Left lung (tissue), 10 donors: ENCODE results near the gene CEACAM16. TPM values are rescaled to one million over a fixed set of nuclear protein-coding genes. Genes with fewer than 3 reads are reported as not detected.
A peak's percentile ranks its signal among the peaks of the same experiment; 100 is the strongest.

Source experiments
- ATAC-seq: fragments of 200-7000 bp; cut with Tn5 transposase; one replicate; pipeline ENCODE4 v1.9.1; 2020; ENCODE audit warnings: moderate library complexity
- DNase-seq, 4 donors: peaks; one replicate each; pipeline ENCODE4 v3.0.0-alpha.2; 2013 to 2020
- H3K27ac ChIP-seq, 2 donors: fragments of 200-600 bp; sonication (generic) in 1 of 2; one replicate each; pipeline versions ENCODE4 v1.5.0 to v1.8.0; 2020 to 2021
- H3K27me3 ChIP-seq, 2 donors: fragments of 200-600 bp; sonication (generic) in 1 of 2; one replicate each; pipeline versions ENCODE4 v1.5.0 to v1.8.0; 2020 to 2021
- H3K36me3 ChIP-seq, 2 donors: fragments of 200-600 bp; sonication (generic) in 1 of 2; one replicate each; pipeline versions ENCODE4 v1.5.0 to v1.8.0; 2020 to 2021
- H3K4me1 ChIP-seq, 2 donors: fragments of 200-600 bp; one replicate each; pipeline ENCODE4 v1.8.0; 2021
- H3K4me3 ChIP-seq, 2 donors: fragments of 200-600 bp; sonication (generic) in 1 of 2; one replicate each; pipeline versions ENCODE4 v1.5.0 to v1.8.0; 2020 to 2021; ENCODE audit warnings: mild to moderate bottlenecking in 1 of 2
- H3K9me3 ChIP-seq, 2 donors: fragments of 200-600 bp; sonication (generic) in 1 of 2; one replicate each; pipeline versions ENCODE4 v1.5.0 to v1.8.0; 2020 to 2021
- CTCF ChIP-seq, 2 donors: fragments of 200-600 bp; sonication (generic) in 1 of 2; IDR thresholded peaks; one replicate each; pipeline versions ENCODE4 v1.5.0 to v1.8.0; 2021; ENCODE audit warnings: antibody characterized with exemption in 2 of 2
- intact Hi-C, 2 donors: fragments of 100-400 bp; cut with DNase I; formaldehyde crosslinking; loops; one replicate each; pipeline versions ENCODE4 v1.11.2 to v1.14.2; 2022
- polyA plus RNA-seq, 6 donors: library from polyadenylated mRNA; unstranded; fragments of 120-200 nt; gene quantifications; one replicate each; pipeline ENCODE4 v1.2.1, GENCODE V29; 2013; ENCODE audit not compliant: insufficient read length in 6 of 6
- total RNA-seq, 2 donors: library from RNA; stranded (reverse); fragmentation: NEBNext Ultra II Directional; extraction: Animal tissue kit (Norgen Biotek cat#: 25700); gene quantifications; one replicate each; pipeline ENCODE4 v1.2.1, GENCODE V29; 2021
- donor health status: DM: no; HTN: yes; CAD: no.
- donor health status: DM: no; HTN: no; CAD: no.

The CEACAM16 gene
- total and polyA plus RNA-seq, 8 donors = 0.20 TPM; not detected in 7

- no peaks in the 10 kb centered on the region for H3K27me3 ChIP-seq
- H3K36me3 ChIP-seq = peaks cover under 1 to 79% of the 10 kb centered on the region in 2 donors
- ATAC-seq (no peak), DNase-seq (no peak)
- H3K9me3 ChIP-seq = no peaks in the 10 kb centered on the region
- H3K4me1 ChIP-seq = peaks cover 72 to 89% of the 10 kb centered on the region in 2 donors
- TF ChIP-seq CTCF (IDR thresholded peaks at IDR 0.05) = no peak
- H3K27ac ChIP-seq = peak overlapping the region; percentile 94 to 96
- peak overlapping the region in 1 of 2 donors; percentile 83 for H3K4me3 ChIP-seq
- intact Hi-C loops = no loop called here
These were observed 55.8 kb downstream of the CEACAM16 start for GRCh38 chr19:44754750-44755080.

DNA sequence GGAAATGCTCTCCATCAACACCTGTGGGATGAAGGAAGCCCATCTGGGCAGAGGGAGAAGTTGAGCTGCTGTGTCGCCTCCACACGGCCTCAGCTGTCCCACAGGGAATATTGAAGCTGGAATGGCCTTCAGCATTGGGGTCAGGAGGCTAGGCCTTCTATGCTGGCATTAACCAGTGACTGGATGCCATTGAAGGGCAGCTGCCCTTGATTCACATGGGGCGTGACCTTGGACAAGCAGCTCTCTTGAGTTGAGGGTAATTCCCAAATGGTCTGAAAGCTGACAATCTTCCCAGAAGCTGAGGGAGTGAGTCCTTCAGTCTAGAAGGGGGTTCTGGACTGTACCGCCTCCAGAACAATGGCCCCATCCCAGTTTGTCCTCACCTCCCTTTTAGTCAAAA lies 56.3 kb downstream of the CEACAM16 start:
- peak overlapping the region in 1 of 2 donors; percentile 83 for H3K4me3 ChIP-seq
- H3K36me3 ChIP-seq = peaks cover 3 to 79% of the 10 kb centered on the region in 2 donors
- no peak for TF ChIP-seq CTCF (IDR thresholded peaks at IDR 0.05)
- peaks cover 67 to 88% of the 10 kb centered on the region in 2 donors for H3K4me1 ChIP-seq
- H3K27me3 ChIP-seq = no peaks in the 10 kb centered on the region
- intact Hi-C loops = no loop called here
- no peaks in the 10 kb centered on the region for H3K9me3 ChIP-seq
- H3K27ac ChIP-seq = peak overlapping the region; percentile 94 to 96
- DNase-seq (no peak), ATAC-seq (peak; percentile 1)

DNA sequence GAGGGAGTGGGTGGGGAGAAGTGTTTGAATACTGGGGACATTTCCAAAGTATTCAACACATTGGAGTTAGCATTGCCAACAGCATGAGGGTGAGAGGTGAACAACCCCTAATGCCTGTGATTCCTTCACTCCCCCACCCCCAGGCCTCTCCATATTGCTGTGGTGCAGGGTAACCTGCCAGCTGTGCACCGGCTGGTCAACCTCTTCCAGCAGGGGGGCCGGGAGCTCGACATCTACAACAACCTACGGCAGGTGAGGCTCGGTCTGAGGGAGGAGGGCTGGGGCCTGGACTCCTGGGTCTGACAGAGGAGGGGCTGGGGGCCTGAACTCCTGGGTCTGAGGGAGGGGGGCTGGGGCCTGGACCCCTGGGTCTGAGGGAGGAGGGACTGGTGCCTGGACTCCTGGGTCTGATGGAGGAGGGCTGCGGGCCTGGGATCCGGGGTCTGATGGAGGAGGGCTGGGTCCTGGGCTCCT lies 57.2 kb downstream of the CEACAM16 start:
- Histone ChIP-seq H3K4me1 (peaks cover 62 to 88% of the 10 kb centered on the region in 2 donors), H3K9me3 (no peaks in the 10 kb centered on the region), H3K27ac (peak overlapping the region; percentile 19 to 96), H3K27me3 (no peaks in the 10 kb centered on the region), H3K36me3 (peaks cover 3 to 80% of the 10 kb centered on the region in 2 donors), H3K4me3 (no peak overlapping the region)
- TF ChIP-seq CTCF (IDR thresholded peaks at IDR 0.05) = no peak
- DNase-seq (no peak), ATAC-seq (no peak)
- intact Hi-C loops = no loop called here

DNA sequence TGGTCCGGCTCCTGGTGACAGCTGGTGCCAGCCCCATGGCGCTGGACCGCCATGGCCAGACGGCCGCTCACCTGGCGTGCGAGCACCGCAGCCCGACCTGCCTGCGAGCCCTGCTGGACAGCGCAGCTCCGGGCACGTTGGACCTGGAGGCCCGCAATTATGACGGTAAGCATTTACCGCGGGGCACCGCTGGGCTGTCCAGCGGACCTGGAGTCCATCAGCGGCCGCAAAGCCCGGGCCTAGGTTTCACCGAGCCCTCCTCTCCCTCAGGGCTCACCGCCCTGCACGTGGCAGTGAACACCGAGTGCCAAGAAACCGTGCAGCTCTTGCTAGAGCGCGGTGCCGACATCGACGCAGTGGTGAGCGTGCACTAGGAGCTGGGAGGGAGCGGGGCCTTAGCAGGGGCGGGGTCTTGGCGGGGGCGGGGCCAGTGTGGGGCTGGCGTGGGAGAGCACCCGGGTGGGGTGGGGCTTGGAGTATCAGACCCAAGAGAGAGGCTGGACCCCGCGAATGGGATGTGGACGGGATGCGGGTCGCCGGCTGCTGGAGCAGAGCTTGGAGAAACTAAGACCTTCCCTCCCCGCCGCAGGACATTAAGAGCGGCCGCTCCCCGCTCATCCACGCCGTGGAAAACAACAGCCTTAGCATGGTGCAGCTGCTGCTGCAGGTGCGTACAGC lies 58.2 kb downstream of the CEACAM16 start:
- H3K4me1 ChIP-seq = peaks cover 53 to 88% of the 10 kb centered on the region in 2 donors
- intact Hi-C loops = no loop called here
- DNase-seq (peak in 2 of 4 donors; percentile 59 to 78), ATAC-seq (no peak)
- no peaks in the 10 kb centered on the region for H3K27me3 ChIP-seq
- H3K36me3 ChIP-seq = peaks cover 3 to 77% of the 10 kb centered on the region in 2 donors
- H3K27ac ChIP-seq = peak overlapping the region; percentile 70 to 96
- no peaks in the 10 kb centered on the region for H3K9me3 ChIP-seq
- TF ChIP-seq CTCF (IDR thresholded peaks at IDR 0.05) = no peak
- peak overlapping the region; percentile 11 to 39 for H3K4me3 ChIP-seq

- peaks cover 3 to 70% of the 10 kb centered on the region in 2 donors for H3K36me3 ChIP-seq
- peaks cover 45 to 87% of the 10 kb centered on the region in 2 donors for H3K4me1 ChIP-seq
- peak in 3 of 4 donors; percentile 65 to 88 (median 88) for DNase-seq
- peak overlapping the region; percentile 11 to 39 for H3K4me3 ChIP-seq
- no peaks in the 10 kb centered on the region for H3K27me3 ChIP-seq
- peak; percentile 25 for ATAC-seq
- H3K27ac ChIP-seq = peak overlapping the region; percentile 70 to 96
- TF ChIP-seq CTCF (IDR thresholded peaks at IDR 0.05) = no peak
- intact Hi-C loops = no loop called here
- no peaks in the 10 kb centered on the region for H3K9me3 ChIP-seq
These were observed 59.0 kb downstream of the CEACAM16 start for GRCh38 chr19:44757735-44758505.
